CD4-positive, alpha-beta T cell (primary cell): ENCODE measurements around the gene MAP7D1. TPM values are rescaled to one million over a fixed set of nuclear protein-coding genes. Genes with fewer than 3 reads are reported as not detected.

Experiments
- ATAC-seq: fragments of 200-7000 bp; cut with Tn5 transposase; one replicate; pipeline ENCODE4 v1.10.0; 2022; ENCODE audit warnings: mild to moderate bottlenecking; ENCODE audit not compliant: poor library complexity
- CTCF ChIA-PET: fragments of 350-600 bp; sonication (Branson Sonifier 250); formaldehyde crosslinking; loops from one replicate; lab custom pipeline; 2021; ENCODE audit warnings: antibody characterized with exemption, inconsistent platforms; lab: Charles Lee
- POLR2A ChIA-PET: fragments of 350-600 bp; sonication (Branson Sonifier 250); formaldehyde crosslinking; loops from one replicate; lab custom pipeline; 2021; ENCODE audit warnings: antibody characterized with exemption, inconsistent platforms; lab: Charles Lee
- DNase-seq, 14 experiments: peaks; one replicate each; pipeline ENCODE4 v3.0.0-alpha.2; 2013 to 2020; ENCODE audit warnings: mixed read lengths in 2 of 14
- H3K27ac ChIP-seq, 2 donors: one replicate each; pipeline versions ENCODE4 v1.5.1 to v1.7.0; 2013; ENCODE audit warnings: low read length in 2 of 2, low read depth in 1 of 2, mild to moderate bottlenecking in 1 of 2
- H3K27me3 ChIP-seq, 2 experiments: 1 replicate in 1 of 2; 2 replicates in 1 of 2; pipeline versions ENCODE4 v1.6.1 to v1.7.0; 2013; ENCODE audit warnings: low read length in 2 of 2, control low read depth in 1 of 2, mild to moderate bottlenecking in 1 of 2, moderate library complexity in 1 of 2; ENCODE audit not compliant: insufficient read depth in 2 of 2, control insufficient read depth in 1 of 2
- H3K36me3 ChIP-seq: one replicate; pipeline ENCODE4 v1.6.1; 2013; ENCODE audit warnings: low read length, control low read depth; ENCODE audit not compliant: insufficient read depth
- H3K4me1 ChIP-seq: one replicate; pipeline ENCODE4 v1.6.1; 2013; ENCODE audit warnings: low read length, control low read depth; ENCODE audit not compliant: insufficient read depth
- H3K4me3 ChIP-seq: one replicate; pipeline ENCODE4 v1.5.1; 2013; ENCODE audit warnings: mild to moderate bottlenecking, low read length, moderate library complexity
- H3K9me3 ChIP-seq, 2 experiments: 1 replicate in 1 of 2; 2 replicates in 1 of 2; pipeline versions ENCODE4 v1.6.1 to v1.7.0; 2013; ENCODE audit warnings: low read length in 2 of 2, mild to moderate bottlenecking in 2 of 2, control low read depth in 1 of 2, moderate library complexity in 1 of 2; ENCODE audit not compliant: control insufficient read depth in 1 of 2, insufficient read depth in 1 of 2
- H3K27ac Mint-ChIP-seq: one replicate; pipeline ENCODE4 v1.8.0; 2020; ENCODE audit warnings: mixed read lengths
- H3K27me3 Mint-ChIP-seq: one replicate; pipeline ENCODE4 v1.8.0; 2021; ENCODE audit warnings: mixed read lengths
- H3K36me3 Mint-ChIP-seq: one replicate; pipeline ENCODE4 v1.8.0; 2021; ENCODE audit warnings: low read depth, mixed read lengths
- H3K4me1 Mint-ChIP-seq: one replicate; pipeline ENCODE4 v1.8.0; 2021; ENCODE audit warnings: low read depth, mixed read lengths
- H3K4me3 Mint-ChIP-seq: one replicate; pipeline ENCODE4 v1.8.0; 2020; ENCODE audit warnings: mild to moderate bottlenecking, mixed read lengths
- H3K9me3 Mint-ChIP-seq: one replicate; pipeline ENCODE4 v1.8.0; 2020; ENCODE audit warnings: mixed read lengths
- CTCF ChIP-seq: fragments of 200-600 bp; IDR thresholded peaks from one replicate; pipeline ENCODE4 v1.8.0; 2022; ENCODE audit warnings: antibody characterized with exemption, mild to moderate bottlenecking
- intact Hi-C, 2 experiments: fragments of 100-400 bp; cut with DNase I in 1 of 2; cut with micrococcal nuclease in 1 of 2; formaldehyde crosslinking; loops; one replicate each; pipeline versions ENCODE4 v1.15.1 to v1.9.0; 2023 to 2025; cut with DNase I, micrococcal nuclease
- total RNA-seq, 174 experiments: library from RNA in 2 of 174; stranded (reverse) in 2 of 174; gene quantifications; one replicate each; pipeline ENCODE4 v1.2.3 and lab custom pipeline; 2021 to 2026

MAP7D1 gene
- total RNA-seq, 2 experiments from 2014 or later = 156 to 163 TPM

GRCh38 chr1:36222481-36223380, 66.8 kb downstream of the MAP7D1 start:
- Histone ChIP-seq H3K27me3 (no peaks in the 10 kb centered on the region), H3K4me1 (peaks cover 34% of the 10 kb centered on the region), H3K9me3 (no peaks in the 10 kb centered on the region), H3K4me3 (peak overlapping the region; percentile 80), H3K27ac (peak overlapping the region; percentile 97 to 99), H3K36me3 (peaks cover 4% of the 10 kb centered on the region)
- DNase-seq (peak in 3 of 14 experiments; percentile 4 to 25 (median 6)), ATAC-seq (no peak)
- no peaks in the 10 kb centered on the region for H3K9me3 Mint-ChIP-seq
- H3K27me3 Mint-ChIP-seq = no peaks in the 10 kb centered on the region
- ChIA-PET CTCF (interaction anchor here (0.5 to 4.1 kb wide), 4 partner anchors 11 to 73 kb away, joined by 3 to 37 read pairs (median 10); partner anchors contain the start of gene TRAPPC3), POLR2A (interaction anchor here (0.9 to 3.5 kb wide), 22 partner anchors 11 to 1331 kb away, joined by 3 to 82 read pairs (median 9); partner anchors contain the start of genes AGO3, KIAA0319L, MAP7D1 and MRPS15)
- peaks cover 31% of the 10 kb centered on the region for H3K36me3 Mint-ChIP-seq
- intact Hi-C loops = loop anchor here (5.0 to 10.0 kb wide), 3 partner anchors 60 to 1358 kb away; partner anchors contain the start of gene STK40 (in 1 of the 2)
- peaks cover 33% of the 10 kb centered on the region for H3K4me1 Mint-ChIP-seq
- H3K4me3 Mint-ChIP-seq = peak overlapping the region; percentile 97
- TF ChIP-seq CTCF = no peak
- peak overlapping the region; percentile 97 for H3K27ac Mint-ChIP-seq

GRCh38 chr1:36223381-36223995, 67.5 kb downstream of the MAP7D1 start:
- H3K9me3 ChIP-seq = no peaks in the 10 kb centered on the region
- H3K27ac ChIP-seq = peak overlapping the region; percentile 97 to 99
- ATAC-seq (peak; percentile 42), DNase-seq (peak in 9 of 14 experiments; percentile 9 to 82 (median 32))
- ChIA-PET CTCF (interaction anchor here (0.5 to 4.1 kb wide), 4 partner anchors 12 to 74 kb away, joined by 3 to 37 read pairs (median 11); partner anchors contain the start of gene TRAPPC3), POLR2A (interaction anchor here (0.9 to 3.5 kb wide), 35 partner anchors 10 to 1330 kb away, joined by 3 to 82 read pairs (median 6); partner anchors contain the start of genes ADPRS, AGO3, KIAA0319L and MAP7D1)
- Mint-ChIP-seq H3K4me3 (peak overlapping the region; percentile 97), H3K36me3 (peaks cover 36% of the 10 kb centered on the region), H3K27me3 (no peaks in the 10 kb centered on the region), H3K4me1 (peaks cover 33% of the 10 kb centered on the region), H3K27ac (peak overlapping the region; percentile 97), H3K9me3 (no peaks in the 10 kb centered on the region)
- H3K4me1 ChIP-seq = peaks cover 42% of the 10 kb centered on the region
- H3K36me3 ChIP-seq = peaks cover 9% of the 10 kb centered on the region
- H3K27me3 ChIP-seq = no peaks in the 10 kb centered on the region
- TF ChIP-seq CTCF = no peak
- peak overlapping the region; percentile 80 for H3K4me3 ChIP-seq
- intact Hi-C loops = loop anchor here (5.0 to 10.0 kb wide), 3 partner anchors 61 to 1359 kb away; partner anchors contain the start of gene STK40 (in 1 of the 2)
